IMR-90 (cell line): ENCODE measurements around the gene HYAL1. TPM values are rescaled to one million over a fixed set of nuclear protein-coding genes. Genes with fewer than 3 reads are reported as not detected.

Experiments
- ATAC-seq: fragments of 200-7000 bp; cut with Tn5 transposase; 2 replicates; pipeline ENCODE4 v1.9.1; 2020; ENCODE audit warnings: low read depth, mild to moderate bottlenecking, moderate library complexity
- BruUV-seq: library from RNA; stranded (reverse); fragments of 400-500 nt; replicated peaks from 2 replicates; lab custom pipeline; 2021; lab: Mats Ljungman, UMichigan
- CTCF ChIA-PET: fragments of 300-600 bp; formaldehyde crosslinking; extraction: SDS; loops from one replicate; lab custom pipeline; 2021; ENCODE audit warnings: antibody characterized with exemption; lab: Yijun Ruan, JAX
- POLR2A ChIA-PET: fragments of 300-600 bp; sonication (Branson Sonifier 250); formaldehyde crosslinking; loops from one replicate; lab custom pipeline; 2022; ENCODE audit warnings: antibody characterized with exemption; ENCODE audit not compliant: unreplicated experiment; lab: Charles Lee
- DNase-seq: peaks from one replicate; pipeline ENCODE4 v3.0.0; 2013
- H2AFZ ChIP-seq: replicated peaks from 2 replicates; pipeline ENCODE3; 2013; ENCODE audit warnings: low read length, mild to moderate bottlenecking; ENCODE audit not compliant: poor library complexity
- H2AK5ac ChIP-seq: 2 replicates; pipeline ENCODE4 v1.6.1; 2013; ENCODE audit warnings: low read depth, low read length, inconsistent platforms
- H2AK9ac ChIP-seq: replicated peaks from 2 replicates; pipeline ENCODE3; 2013; ENCODE audit warnings: mild to moderate bottlenecking, low read depth, low read length, moderate library complexity; ENCODE audit not compliant: poor library complexity
- H2BK120ac ChIP-seq: 2 replicates; pipeline ENCODE4 v1.6.1; 2013; ENCODE audit warnings: low read depth, low read length, inconsistent platforms
- H2BK15ac ChIP-seq: 3 replicates; pipeline ENCODE4 v1.6.1; 2013; ENCODE audit warnings: low read depth, low read length, inconsistent platforms
- H2BK20ac ChIP-seq: 2 replicates; pipeline ENCODE4 v1.6.1; 2013; ENCODE audit warnings: low read depth, mild to moderate bottlenecking, inconsistent platforms, low read length, moderate library complexity
- H2BK5ac ChIP-seq: 2 replicates; pipeline ENCODE4 v1.6.1; 2013; ENCODE audit warnings: mild to moderate bottlenecking, low read depth, low read length, inconsistent platforms; ENCODE audit not compliant: poor library complexity, severe bottlenecking
- H3K14ac ChIP-seq: replicated peaks from 2 replicates; pipeline ENCODE4 v1.6.1; 2013; ENCODE audit warnings: low read depth, low read length, inconsistent platforms
- H3K18ac ChIP-seq: 2 replicates; pipeline ENCODE4 v1.6.1; 2013; ENCODE audit warnings: low read depth, low read length, control low read depth
- H3K23ac ChIP-seq: 2 replicates; pipeline ENCODE4 v1.6.1; 2013; ENCODE audit warnings: low read depth, low read length, inconsistent platforms
- H3K27ac ChIP-seq: 2 replicates; pipeline ENCODE4 v1.5.1; 2013; ENCODE audit warnings: mild to moderate bottlenecking, control low read depth, low read length; ENCODE audit not compliant: insufficient read depth
- H3K27me3 ChIP-seq: 2 replicates; pipeline ENCODE4 v1.6.1; 2013; ENCODE audit warnings: low read length; ENCODE audit not compliant: control insufficient read depth, insufficient read depth
- H3K36me3 ChIP-seq: 2 replicates; pipeline ENCODE4 v1.6.1; 2013; ENCODE audit warnings: low read length, mixed read lengths; ENCODE audit not compliant: control insufficient read depth, insufficient read depth
- H3K4ac ChIP-seq: 2 replicates; pipeline ENCODE4 v1.6.1; 2013; ENCODE audit warnings: low read depth, low read length, inconsistent platforms
- H3K4me1 ChIP-seq: 2 replicates; pipeline ENCODE4 v1.6.1; 2013; ENCODE audit warnings: low read length, mixed read lengths; ENCODE audit not compliant: control insufficient read depth, insufficient read depth
- H3K4me2 ChIP-seq: 2 replicates; pipeline ENCODE4 v1.6.1; 2013; ENCODE audit warnings: low read depth, mild to moderate bottlenecking, control low read depth, low read length, moderate library complexity
- H3K4me3 ChIP-seq: 2 replicates; pipeline ENCODE4 v1.5.1; 2013; ENCODE audit warnings: low read depth, mild to moderate bottlenecking, control low read depth, low read length, moderate library complexity; ENCODE audit not compliant: insufficient read depth
- H3K56ac ChIP-seq: 2 replicates; pipeline ENCODE4 v1.6.1; 2013; ENCODE audit warnings: low read length, inconsistent platforms; ENCODE audit not compliant: insufficient read depth; ENCODE audit errors: extremely low read depth
- H3K79me1 ChIP-seq, 2 experiments: 2 replicates each; pipeline ENCODE4 v1.6.1; 2013; ENCODE audit warnings: low read length in 2 of 2, inconsistent platforms in 1 of 2, low read depth in 1 of 2
- H3K9ac ChIP-seq: 2 replicates; pipeline ENCODE4 v1.6.1; 2013; ENCODE audit warnings: low read depth, low read length, control low read depth
- H3K9me1 ChIP-seq: 2 replicates; pipeline ENCODE4 v1.6.1; 2013; ENCODE audit warnings: low read length, inconsistent platforms; ENCODE audit not compliant: insufficient read depth
- H3K9me3 ChIP-seq: 2 replicates; pipeline ENCODE4 v1.6.1; 2013; ENCODE audit warnings: low read length; ENCODE audit not compliant: control insufficient read depth, insufficient read depth
- H4K20me1 ChIP-seq: 2 replicates; pipeline ENCODE4 v1.6.1; 2013; ENCODE audit warnings: low read length, inconsistent platforms; ENCODE audit not compliant: insufficient read depth
- H4K5ac ChIP-seq: 2 replicates; pipeline ENCODE4 v1.6.1; 2013; ENCODE audit warnings: mild to moderate bottlenecking, low read depth, low read length, control low read depth
- H4K8ac ChIP-seq, 2 experiments: 2 replicates each; pipeline ENCODE4 v1.6.1; 2013; ENCODE audit warnings: low read depth in 2 of 2, low read length in 2 of 2, control low read depth in 1 of 2, inconsistent platforms in 1 of 2
- H4K91ac ChIP-seq: 2 replicates; pipeline ENCODE4 v1.6.1; 2013; ENCODE audit warnings: low read depth, low read length, inconsistent platforms; ENCODE audit not compliant: insufficient read depth
- BHLHE40 ChIP-seq: fragments of 150-350 bp; IDR thresholded peaks from 2 replicates; pipeline ENCODE4 v1.6.1; 2016; ENCODE audit warnings: mild to moderate bottlenecking, low read depth, low read length
- CEBPB ChIP-seq: IDR thresholded peaks from 2 replicates; pipeline ENCODE4 v1.6.1; 2012; ENCODE audit warnings: low read depth, low read length, improper control_type of control experiment
- CHD1 ChIP-seq: IDR thresholded peaks from 2 replicates; pipeline ENCODE4 v1.6.1; 2012; ENCODE audit warnings: low read depth, low read length, improper control_type of control experiment
- CTCF ChIP-seq: conservative IDR thresholded peaks from 2 replicates; pipeline ENCODE4 v1.5.1; 2012; ENCODE audit warnings: mild to moderate bottlenecking, low read depth, low read length, improper control_type of control experiment
- FOS ChIP-seq: fragments of 150-350 bp; IDR thresholded peaks from 2 replicates; pipeline ENCODE4 v1.6.1; 2016; ENCODE audit warnings: low read depth, low read length
- MAFK ChIP-seq: IDR thresholded peaks from 2 replicates; pipeline ENCODE4 v1.6.1; 2012; ENCODE audit warnings: low read depth, low read length, improper control_type of control experiment
- MAZ ChIP-seq: IDR thresholded peaks from 2 replicates; pipeline ENCODE4 v1.6.1; 2012; ENCODE audit warnings: low read depth, mild to moderate bottlenecking, low read length, improper control_type of control experiment, moderate library complexity, borderline replicate concordance
- MXI1 ChIP-seq: IDR thresholded peaks from 2 replicates; pipeline ENCODE4 v1.6.1; 2012; ENCODE audit warnings: low read depth, mild to moderate bottlenecking, low read length, moderate library complexity, borderline replicate concordance
- NFE2L2 ChIP-seq: fragments of 150-350 bp; IDR thresholded peaks from 2 replicates; pipeline ENCODE4 v1.6.1; 2016; ENCODE audit warnings: low read depth, mild to moderate bottlenecking, low read length
- POLR2A ChIP-seq: IDR thresholded peaks from 2 replicates; pipeline ENCODE4 v1.6.1; 2012; ENCODE audit warnings: mild to moderate bottlenecking, low read depth, low read length
- RCOR1 ChIP-seq: IDR thresholded peaks from 2 replicates; pipeline ENCODE4 v1.6.1; 2012; ENCODE audit warnings: mild to moderate bottlenecking, low read length, improper control_type of control experiment; ENCODE audit not compliant: insufficient replicate concordance
- RFX5 ChIP-seq: IDR thresholded peaks from 2 replicates; pipeline ENCODE4 v1.8.0; 2012; ENCODE audit warnings: low read depth, mild to moderate bottlenecking, low read length, moderate library complexity
- SMC3 ChIP-seq: fragments of 150-350 bp; IDR thresholded peaks from 2 replicates; pipeline ENCODE4 v1.6.1; 2016; ENCODE audit warnings: low read depth, mild to moderate bottlenecking, antibody characterized with exemption, low read length, moderate library complexity
- USF2 ChIP-seq: fragments of 150-350 bp; IDR thresholded peaks from 2 replicates; pipeline ENCODE4 v1.6.1; 2017; ENCODE audit warnings: mild to moderate bottlenecking, antibody characterized with exemption, low read length, low read depth
- WGBS, 2 experiments: methylation state at CpG; one replicate each; pipeline versions ENCODE4 v1.1.5 to v1.1.7; 2013; ENCODE audit warnings: missing lambda C conversion rate in 2 of 2; ENCODE audit not compliant: insufficient read length in 1 of 2; ENCODE audit errors: extremely low coverage in 2 of 2; 5-methylcytosine and 5-hydroxymethylcytosine counted together
- dilution Hi-C: fragments of 300-500 bp; cut with HindIII; formaldehyde crosslinking; loops from one replicate; pipeline ENCODE4 v1.14.3; 2018; ENCODE audit warnings: low sequenced_read_pairs; ENCODE audit not compliant: unreplicated experiment
- in situ Hi-C: fragments of 300-500 bp; cut with MboI; formaldehyde crosslinking; loops from 3 replicates; pipeline ENCODE4 v1.14.3; 2019; ENCODE audit warnings: low sequenced_read_pairs, inconsistent platforms, mixed read lengths
- intact Hi-C: fragments of 100-400 bp; cut with micrococcal nuclease; formaldehyde crosslinking; loops from 2 replicates; pipeline ENCODE4 v1.10.0; 2022
- polyA plus RNA-seq, 3 experiments: library from polyadenylated mRNA; depleted of rRNA; stranded (reverse); fragments of >200 nt; gene quantifications; 2 replicates each; pipeline ENCODE4 v1.2.3, GENCODE V29; 2012; ENCODE audit warnings: low replicate concordance in 1 of 3
- total RNA-seq: library from RNA; depleted of rRNA; stranded (reverse); fragments of >200 nt; gene quantifications from 2 replicates; pipeline ENCODE4 v1.2.3, GENCODE V29; 2012
- TF ChIP-seq, protein P1 (sequence below): fragments of 150-350 bp; IDR thresholded peaks from 2 replicates; pipeline ENCODE4 v1.6.1; 2016; ENCODE audit warnings: low read depth, mild to moderate bottlenecking, low read length, moderate library complexity, borderline replicate concordance

HYAL1 gene
- total and polyA plus RNA-seq, 2 of the 4 experiments (the other 2 are of a cell fraction), result 0.32 to 0.36 TPM

GRCh38 chr3:50264964-50265485 is 38.3 kb downstream of the HYAL1 start:
- H3K79me1 ChIP-seq, result peaks cover 6 to 61% of the 10 kb centered on the region in 2 experiments; a peak in 3 of 4 replicates
- WGBS, 2 experiments, result 92% methylated on average over 2 of the region's 7 CpGs; no CpG with 5 or more reads in 1 of the 2 experiments
- peak overlapping the region; percentile 3; the same call in 1 of the 2 replicates for H3K4me2 ChIP-seq
- H3K4me3 ChIP-seq, result no peak overlapping the region
- peaks cover 43% of the 10 kb centered on the region for H3K9me1 ChIP-seq
- BruUV-seq, result no TSS peak
- intact Hi-C loops (loop anchor here (5.0 kb wide), 1 partner anchor 57 kb away; the partner anchor contains the start of gene HYAL2), in situ Hi-C loops (no loop called here), dilution Hi-C loops (no loop called here)
- H3K14ac ChIP-seq, result peak overlapping the region; percentile 83
- CTCF ChIA-PET, result interaction anchor here (0.7 kb wide), 1 partner anchor 8 kb away, joined by 4 read pairs; no protein-coding TSS in a partner anchor
- H2AK5ac ChIP-seq, result peak overlapping the region; percentile 100
- H2BK20ac ChIP-seq, result peak overlapping the region; percentile 96
- H2BK120ac ChIP-seq, result peak overlapping the region; percentile 97
- peak overlapping the region; percentile 94 for H4K5ac ChIP-seq
- peak overlapping the region; percentile 97; the same call in 2 of the 3 replicates for H2BK15ac ChIP-seq
- H2AK9ac ChIP-seq, result peak overlapping the region; percentile 97
- no peaks in the 10 kb centered on the region for H3K27me3 ChIP-seq
- POLR2A ChIA-PET, result interaction anchor here (0.6 to 0.7 kb wide), 4 partner anchors 27 to 158 kb away, joined by 3 to 6 read pairs (median 4); no protein-coding TSS in a partner anchor
- peak overlapping the region; percentile 99 for H4K8ac ChIP-seq
- H3K4me1 ChIP-seq, result peaks cover 67% of the 10 kb centered on the region
- H3K9ac ChIP-seq, result peak overlapping the region; percentile 53
- peak overlapping the region; percentile 82 for H3K18ac ChIP-seq
- DNase-seq, result no peak
- peak overlapping the region; percentile 100 for H3K4ac ChIP-seq
- peak overlapping the region; percentile 67; the same call in 1 of the 2 replicates for H3K56ac ChIP-seq
- no peaks in the 10 kb centered on the region for H4K20me1 ChIP-seq
- H2BK5ac ChIP-seq, result peak overlapping the region; percentile 85
- no peaks in the 10 kb centered on the region for H3K9me3 ChIP-seq
- peak overlapping the region; percentile 81 for H2AFZ ChIP-seq
- peak overlapping the region; percentile 73 for H3K23ac ChIP-seq
- peak overlapping the region; percentile 97 for H3K27ac ChIP-seq
- ATAC-seq, result no peak
- H3K36me3 ChIP-seq, result no peaks in the 10 kb centered on the region
- peak overlapping the region; percentile 99 for H4K91ac ChIP-seq
- TF ChIP-seq MAFK (no peak), NFE2L2 (no peak), USF2 (no peak), SMC3 (no peak), RCOR1 (no peak), MAZ (no peak), POLR2A (no peak), CEBPB (no peak), BHLHE40 (no peak), CTCF (no peak), CHD1 (no peak), FOS (no peak), MXI1 (no peak), RFX5 (no peak)
- TF ChIP-seq, protein P1, sequence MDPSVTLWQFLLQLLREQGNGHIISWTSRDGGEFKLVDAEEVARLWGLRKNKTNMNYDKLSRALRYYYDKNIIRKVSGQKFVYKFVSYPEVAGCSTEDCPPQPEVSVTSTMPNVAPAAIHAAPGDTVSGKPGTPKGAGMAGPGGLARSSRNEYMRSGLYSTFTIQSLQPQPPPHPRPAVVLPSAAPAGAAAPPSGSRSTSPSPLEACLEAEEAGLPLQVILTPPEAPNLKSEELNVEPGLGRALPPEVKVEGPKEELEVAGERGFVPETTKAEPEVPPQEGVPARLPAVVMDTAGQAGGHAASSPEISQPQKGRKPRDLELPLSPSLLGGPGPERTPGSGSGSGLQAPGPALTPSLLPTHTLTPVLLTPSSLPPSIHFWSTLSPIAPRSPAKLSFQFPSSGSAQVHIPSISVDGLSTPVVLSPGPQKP, result no peak
